Uterus (tissue), 4 donors: ENCODE measurements around the gene BID. TPM values are rescaled to one million over a fixed set of nuclear protein-coding genes. Genes with fewer than 3 reads are reported as not detected.
"Not testable (repeated sequence)": the region's sequence is repeated elsewhere in the genome, so short reads cannot be mapped to it uniquely, and the experiment has no call there.

ENCODE experiments used
- DNase-seq, 2 donors: peaks; one replicate each; pipeline ENCODE4 v3.0.0-alpha.2; 2019 to 2020
- H3K27ac ChIP-seq, 2 donors: fragments of 200-600 bp; sonication (generic); 1 replicate in 1 of 2; 2 replicates in 1 of 2; pipeline ENCODE4 v1.5.1; 2016 to 2018
- H3K27me3 ChIP-seq, 2 donors: fragments of 200-600 bp; sonication (generic); one replicate each; pipeline ENCODE4 v1.5.1; 2018 to 2019; ENCODE audit warnings: control low read depth in 1 of 2
- H3K36me3 ChIP-seq, 2 donors: fragments of 200-600 bp; sonication (generic); one replicate each; pipeline ENCODE4 v1.5.1; 2019; ENCODE audit warnings: control low read depth in 1 of 2
- H3K4me1 ChIP-seq, 2 donors: fragments of 200-600 bp; sonication (generic); one replicate each; pipeline ENCODE4 v1.5.1; 2018 to 2019; ENCODE audit warnings: control low read depth in 1 of 2
- H3K4me3 ChIP-seq, 2 donors: fragments of 200-600 bp; sonication (generic); 1 replicate in 1 of 2; 2 replicates in 1 of 2; pipeline ENCODE4 v1.5.1; 2018 to 2019; ENCODE audit warnings: mild to moderate bottlenecking in 1 of 2
- H3K9me3 ChIP-seq, 2 donors: fragments of 200-600 bp; sonication (generic); one replicate each; pipeline ENCODE4 v1.5.1; 2019; ENCODE audit warnings: control low read depth in 1 of 2
- POLR2A ChIP-seq, 2 donors: fragments of 450-650 bp; IDR thresholded peaks; one replicate each; pipeline ENCODE4 v1.6.1; 2016; ENCODE audit warnings: antibody characterized with exemption in 2 of 2, mild to moderate bottlenecking in 1 of 2, moderate library complexity in 1 of 2
- intact Hi-C: fragments of 100-400 bp; cut with DNase I; formaldehyde crosslinking; loops from one replicate; pipeline ENCODE4 v1.15.1; 2023; ENCODE audit warnings: low total_unique reads
- total RNA-seq, 4 donors: library from RNA; depleted of rRNA in 3 of 4; stranded (reverse); fragments of >200 nt in 3 of 4; gene quantifications; one replicate each; pipeline versions ENCODE4 v1.1.0 to v1.2.4, GENCODE V29; 2014 to 2023
- TF ChIP-seq, protein P1 (sequence below), 4 experiments: fragments of 200-600 bp in 2 of 4; fragments of 450-650 bp in 2 of 4; sonication (generic) in 2 of 4; IDR thresholded peaks; one replicate each; pipeline ENCODE4 v1.5.1; 2016 to 2019; ENCODE audit warnings: antibody characterized with exemption in 4 of 4, mild to moderate bottlenecking in 2 of 4, moderate library complexity in 1 of 4
- donor health status: DM: yes; HTN: yes; CAD: no.

BID gene
- total RNA-seq, 4 donors from 2014 or later: 0.77 to 96.2 (median 10.4) TPM

- intact Hi-C loops: no loop called here
- no peak for DNase-seq
Observed at GRCh38 chr22:17767233-17768065, 6.8 kb downstream of the BID start.

DNA sequence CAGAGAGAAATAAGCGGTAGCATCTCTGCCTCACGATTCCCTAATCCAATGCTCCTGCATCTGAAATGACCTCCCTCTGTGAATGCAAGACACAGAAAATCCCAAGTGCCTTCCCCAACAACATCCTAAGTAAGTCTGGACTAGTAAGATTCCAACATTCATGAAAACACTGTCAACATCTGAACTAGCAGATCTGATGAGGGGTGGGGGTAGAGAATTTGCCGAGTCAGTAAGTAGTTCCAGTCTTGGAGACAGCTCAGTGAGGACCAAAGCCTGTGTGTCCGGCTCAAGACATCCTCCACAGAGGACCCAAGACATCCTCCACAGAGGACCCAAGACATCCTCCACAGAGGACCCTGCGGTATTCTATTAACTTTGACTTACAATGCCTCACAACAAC, 9.4 kb downstream of the BID start:
- H3K36me3 ChIP-seq, DNase-seq, intact Hi-C loops, H3K27me3 ChIP-seq, H3K4me1 ChIP-seq, H3K4me3 ChIP-seq, H3K9me3 ChIP-seq, H3K27ac ChIP-seq: not testable (repeated sequence)

More at GRCh38 chr22:17767233-17768065, 6.8 kb downstream of the BID start:
- Histone ChIP-seq H3K27me3 (no peaks in the 10 kb centered on the region), H3K4me1 (no peaks in the 10 kb centered on the region), H3K4me3 (no peak overlapping the region), H3K27ac (no peak overlapping the region), H3K36me3 (no peaks in the 10 kb centered on the region), H3K9me3 (no peaks in the 10 kb centered on the region)
- TF ChIP-seq, protein P1, sequence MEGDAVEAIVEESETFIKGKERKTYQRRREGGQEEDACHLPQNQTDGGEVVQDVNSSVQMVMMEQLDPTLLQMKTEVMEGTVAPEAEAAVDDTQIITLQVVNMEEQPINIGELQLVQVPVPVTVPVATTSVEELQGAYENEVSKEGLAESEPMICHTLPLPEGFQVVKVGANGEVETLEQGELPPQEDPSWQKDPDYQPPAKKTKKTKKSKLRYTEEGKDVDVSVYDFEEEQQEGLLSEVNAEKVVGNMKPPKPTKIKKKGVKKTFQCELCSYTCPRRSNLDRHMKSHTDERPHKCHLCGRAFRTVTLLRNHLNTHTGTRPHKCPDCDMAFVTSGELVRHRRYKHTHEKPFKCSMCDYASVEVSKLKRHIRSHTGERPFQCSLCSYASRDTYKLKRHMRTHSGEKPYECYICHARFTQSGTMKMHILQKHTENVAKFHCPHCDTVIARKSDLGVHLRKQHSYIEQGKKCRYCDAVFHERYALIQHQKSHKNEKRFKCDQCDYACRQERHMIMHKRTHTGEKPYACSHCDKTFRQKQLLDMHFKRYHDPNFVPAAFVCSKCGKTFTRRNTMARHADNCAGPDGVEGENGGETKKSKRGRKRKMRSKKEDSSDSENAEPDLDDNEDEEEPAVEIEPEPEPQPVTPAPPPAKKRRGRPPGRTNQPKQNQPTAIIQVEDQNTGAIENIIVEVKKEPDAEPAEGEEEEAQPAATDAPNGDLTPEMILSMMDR (IDR thresholded peaks at IDR 0.05): no peak
- no peak for TF ChIP-seq POLR2A (IDR thresholded peaks at IDR 0.05)

DNA sequence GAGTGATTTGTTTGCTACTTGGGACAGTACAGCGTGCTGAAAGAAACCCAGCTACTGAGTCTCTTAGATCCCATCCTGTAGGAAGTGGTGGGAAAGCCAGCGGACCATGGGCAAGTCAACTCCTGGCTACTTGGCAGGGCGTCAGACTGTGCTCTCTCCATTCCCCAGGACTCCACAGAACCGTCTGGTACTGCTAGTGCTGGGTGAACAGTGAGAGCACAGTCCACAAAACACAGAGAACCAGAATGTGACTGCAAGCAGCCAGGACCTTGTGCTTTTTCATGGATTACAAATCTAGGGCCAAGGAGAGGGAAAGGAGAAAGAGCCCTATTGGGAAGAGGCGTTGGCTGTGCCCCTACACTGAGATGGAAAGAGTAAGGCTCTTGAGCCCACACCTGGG, 10.2 kb downstream of the BID start:
- no peaks in the 10 kb centered on the region for H3K9me3 ChIP-seq

GRCh38 chr22:17763442-17763841, 10.8 kb downstream of the BID start:
- intact Hi-C loops, DNase-seq, H3K9me3 ChIP-seq, H3K36me3 ChIP-seq, H3K4me1 ChIP-seq, H3K4me3 ChIP-seq, H3K27ac ChIP-seq, H3K27me3 ChIP-seq: not testable (repeated sequence)

More for the DNA sequence above, 10.2 kb downstream of the BID start:
- Histone ChIP-seq H3K27me3 (no peaks in the 10 kb centered on the region), H3K4me3 (no peak overlapping the region), H3K27ac (no peak overlapping the region), H3K4me1 (no peaks in the 10 kb centered on the region), H3K36me3 (no peaks in the 10 kb centered on the region)
- TF ChIP-seq, protein P1 (IDR thresholded peaks at IDR 0.05): no peak
- TF ChIP-seq POLR2A (IDR thresholded peaks at IDR 0.05): no peak
- intact Hi-C loops: no loop called here
- DNase-seq: no peak

- H3K4me1 ChIP-seq: no peaks in the 10 kb centered on the region
- H3K4me3 ChIP-seq: no peak overlapping the region
- H3K36me3 ChIP-seq: no peaks in the 10 kb centered on the region
- intact Hi-C loops: no loop called here
- no peak for DNase-seq
- TF ChIP-seq, protein P1 (IDR thresholded peaks at IDR 0.05): no peak
- TF ChIP-seq POLR2A (IDR thresholded peaks at IDR 0.05): no peak
- no peak overlapping the region for H3K27ac ChIP-seq
- no peaks in the 10 kb centered on the region for H3K9me3 ChIP-seq
- no peaks in the 10 kb centered on the region for H3K27me3 ChIP-seq
Observed at GRCh38 chr22:17761138-17761488, 13.2 kb downstream of the BID start.

DNA sequence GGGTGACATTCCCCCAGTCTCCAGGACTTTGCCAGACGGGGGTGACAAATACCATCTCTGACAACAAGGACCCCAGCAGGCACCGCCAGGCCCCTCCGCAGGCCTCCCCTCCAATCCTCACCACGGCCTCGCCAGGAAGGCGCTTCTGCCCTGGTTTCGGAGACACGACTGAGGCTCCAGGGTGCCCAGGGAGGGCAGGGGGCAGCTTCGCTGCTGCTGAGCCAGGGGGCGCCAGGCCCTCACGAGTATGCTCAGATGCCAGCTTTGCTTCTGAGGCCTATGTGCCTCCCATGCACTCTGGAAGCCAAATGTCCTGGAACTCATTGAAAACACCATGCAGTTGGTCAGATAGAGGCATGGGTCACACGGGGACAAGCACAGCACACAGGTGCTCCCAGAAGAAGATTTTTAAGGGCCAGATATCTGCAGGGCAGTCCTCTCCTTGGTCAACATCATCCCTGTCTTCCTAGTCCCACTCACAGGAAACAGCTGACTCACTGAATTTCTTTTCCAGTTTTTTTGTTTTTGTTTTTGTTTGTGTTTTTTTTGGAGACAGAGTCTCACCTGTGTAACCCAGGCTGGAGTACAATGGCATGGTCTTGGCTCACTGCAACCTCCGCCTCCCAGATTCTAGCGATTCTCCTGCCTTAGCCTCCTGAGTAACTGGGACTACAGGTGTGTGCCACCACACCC, 19.9 kb downstream of the BID start:
- intact Hi-C loops: no loop called here
- Histone ChIP-seq H3K9me3 (no peaks in the 10 kb centered on the region), H3K4me1 (no peaks in the 10 kb centered on the region), H3K4me3 (no peak overlapping the region), H3K27me3 (no peaks in the 10 kb centered on the region), H3K36me3 (no peaks in the 10 kb centered on the region), H3K27ac (no peak overlapping the region)
- TF ChIP-seq POLR2A (IDR thresholded peaks at IDR 0.05): no peak
- TF ChIP-seq, protein P1 (IDR thresholded peaks at IDR 0.05): no peak
- DNase-seq: no peak
